Activated CD4-positive, CD25-positive, alpha-beta regulatory T cell (primary cell): Measurements from ENCODE around the gene HOXC6.

Source experiments
- DNase-seq, 4 experiments: peaks; one replicate each; lab custom pipeline; 2025; lab: John Stamatoyannopoulos, UW

HOXC6 gene

GRCh38 chr12:54002915-54003389 lies 25.3 kb upstream of the HOXC6 start:
- no peak for DNase-seq

GRCh38 chr12:54003625-54004024 lies 24.6 kb upstream of the HOXC6 start:
- DNase-seq: no peak

- no peak for DNase-seq
Measured at GRCh38 chr12:54004063-54004840, 24.0 kb upstream of the HOXC6 start.

GRCh38 chr12:54004841-54005530 lies 23.3 kb upstream of the HOXC6 start:
- no peak for DNase-seq

- DNase-seq: no peak
Measured at GRCh38 chr12:54005531-54005852, 22.7 kb upstream of the HOXC6 start.

- DNase-seq: peak; percentile 61 to 83 (median 72)
Measured at GRCh38 chr12:54005853-54006558, 22.2 kb upstream of the HOXC6 start.

GRCh38 chr12:54006559-54007220 lies 21.6 kb upstream of the HOXC6 start:
- no peak for DNase-seq

GRCh38 chr12:54007538-54008259 lies 20.5 kb upstream of the HOXC6 start:
- no peak for DNase-seq

GRCh38 chr12:54008260-54008552 lies 20.0 kb upstream of the HOXC6 start:
- no peak for DNase-seq

GRCh38 chr12:54009171-54010052 lies 18.8 kb upstream of the HOXC6 start:
- DNase-seq: no peak

GRCh38 chr12:54010053-54010971 lies 17.9 kb upstream of the HOXC6 start:
- DNase-seq: no peak

GRCh38 chr12:54010972-54011664 lies 17.1 kb upstream of the HOXC6 start:
- DNase-seq: no peak

- DNase-seq: no peak
Measured at GRCh38 chr12:54011665-54012532, 16.3 kb upstream of the HOXC6 start.

GRCh38 chr12:54012631-54013409 lies 15.4 kb upstream of the HOXC6 start:
- no peak for DNase-seq

- DNase-seq: no peak
Measured at GRCh38 chr12:54014377-54015017, 13.7 kb upstream of the HOXC6 start.

- DNase-seq: no peak
Measured at GRCh38 chr12:54015018-54015931, 13.0 kb upstream of the HOXC6 start.
